Lung (tissue), 12 donors: ENCODE results near the gene COL4A2. TPM values are rescaled to one million over a fixed set of nuclear protein-coding genes. Genes with fewer than 3 reads are reported as not detected.

Experiments
- ATAC-seq: fragments of 200-7000 bp; cut with Tn5 transposase; one replicate; pipeline ENCODE4 v1.9.1; 2020; ENCODE audit warnings: moderate number of reproducible peaks; ENCODE audit not compliant: insufficient read depth, low FRiP score
- DNase-seq, 3 donors: peaks; one replicate each; pipeline ENCODE4 v3.0.0-alpha.2; 2013 to 2017
- H3K27ac ChIP-seq, 2 donors: one replicate each; pipeline ENCODE4 v1.5.1; 2013; ENCODE audit warnings: mild to moderate bottlenecking in 2 of 2, moderate library complexity in 2 of 2, control low read depth in 1 of 2, inconsistent platforms in 1 of 2, low read depth in 1 of 2, low read length in 1 of 2
- H3K27me3 ChIP-seq, 3 donors: one replicate each; pipeline ENCODE4 v1.5.1; 2013; ENCODE audit warnings: low read length in 2 of 3; ENCODE audit not compliant: control insufficient read depth in 3 of 3, insufficient read depth in 3 of 3
- H3K36me3 ChIP-seq, 4 donors: one replicate each; pipeline ENCODE4 v1.5.1; 2013; ENCODE audit warnings: low read length in 4 of 4, mild to moderate bottlenecking in 1 of 4, moderate library complexity in 1 of 4; ENCODE audit not compliant: control insufficient read depth in 4 of 4, insufficient read depth in 4 of 4
- H3K4me1 ChIP-seq, 5 donors: one replicate each; pipeline ENCODE4 v1.5.1; 2013; ENCODE audit warnings: low read length in 5 of 5, mild to moderate bottlenecking in 2 of 5, moderate library complexity in 1 of 5; ENCODE audit not compliant: control insufficient read depth in 5 of 5, insufficient read depth in 5 of 5
- H3K4me3 ChIP-seq: one replicate; pipeline ENCODE4 v1.5.1; 2013; ENCODE audit warnings: mild to moderate bottlenecking, control low read depth, moderate library complexity
- H3K9ac ChIP-seq, 2 donors: one replicate each; pipeline ENCODE4 v1.5.1; 2013; ENCODE audit warnings: low read length in 2 of 2, control low read depth in 1 of 2; ENCODE audit not compliant: insufficient read depth in 1 of 2
- H3K9me3 ChIP-seq, 4 donors: one replicate each; pipeline ENCODE4 v1.5.1; 2013; ENCODE audit warnings: low read length in 3 of 4, mild to moderate bottlenecking in 1 of 4, moderate library complexity in 1 of 4; ENCODE audit not compliant: control insufficient read depth in 4 of 4, insufficient read depth in 3 of 4
- CTCF ChIP-seq: IDR thresholded peaks from 2 replicates; pipeline ENCODE4 v1.5.1; 2012; ENCODE audit warnings: mild to moderate bottlenecking; ENCODE audit errors: control extremely low read depth, extremely low read depth
- WGBS, 2 donors: extraction: QIAGEN DNeasy Blood & Tissue Kit; methylation state at CpG; one replicate each; pipeline ENCODE4 v1.1.7; 2013; 5-methylcytosine and 5-hydroxymethylcytosine counted together
- polyA plus RNA-seq, 2 donors: library from polyadenylated mRNA; stranded (reverse); fragments of 200-250 nt; gene quantifications; one replicate each; pipeline ENCODE4 v1.2.1, GENCODE V29; 2013
- total RNA-seq, 2 donors: library from RNA; depleted of rRNA in 1 of 2; stranded (reverse); fragments of >200 nt in 1 of 2; gene quantifications; one replicate each; pipeline ENCODE4 v1.2.1, GENCODE V29; 2014 to 2021
- donor health status: control.
- donor health status: control.
- donor health status: Bipolar disorder and iron deficiency.
- donor health status: healthy.
- donor health status: DM: yes; HTN: yes; CAD: no.

Gene COL4A2
- total and polyA plus RNA-seq, 4 donors = 169 to 627 (median 339) TPM

GRCh38 chr13:110455941-110456340 lies 148.9 kb downstream of the COL4A2 start:
- peak; percentile 56 for TF ChIP-seq CTCF
- no peak overlapping the region for H3K27ac ChIP-seq
- peak; percentile 90 for ATAC-seq
- peaks cover 0 to 25% (median 8%) of the 10 kb centered on the region in 4 donors for H3K36me3 ChIP-seq
- no peak overlapping the region for H3K4me3 ChIP-seq
- WGBS, 2 donors = 6 to 19% methylated on average over 10 of the region's 10 CpGs
- H3K9ac ChIP-seq = no peak overlapping the region
- no peaks in the 10 kb centered on the region for H3K27me3 ChIP-seq
- peak; percentile 60 to 78 (median 67) for DNase-seq
- no peaks in the 10 kb centered on the region for H3K9me3 ChIP-seq
- H3K4me1 ChIP-seq = no peaks in the 10 kb centered on the region

- no peak for TF ChIP-seq CTCF
- H3K27me3 ChIP-seq = no peaks in the 10 kb centered on the region
- DNase-seq (no peak), ATAC-seq (no peak)
- 93% methylated on average over 18 of the region's 18 CpGs for WGBS, 2 donors
- no peak overlapping the region for H3K9ac ChIP-seq
- no peak overlapping the region for H3K4me3 ChIP-seq
- H3K9me3 ChIP-seq = no peaks in the 10 kb centered on the region
- H3K27ac ChIP-seq = no peak overlapping the region
- H3K36me3 ChIP-seq = peaks cover 0 to 27% (median 11%) of the 10 kb centered on the region in 4 donors
- H3K4me1 ChIP-seq = no peaks in the 10 kb centered on the region
Measured at GRCh38 chr13:110456550-110456949, 149.5 kb downstream of the COL4A2 start.

GRCh38 chr13:110457361-110457760 lies 150.3 kb downstream of the COL4A2 start:
- peaks cover 6 to 30% (median 16%) of the 10 kb centered on the region in 4 donors for H3K36me3 ChIP-seq
- 89 to 92% methylated on average over 10 of the region's 10 CpGs for WGBS, 2 donors
- TF ChIP-seq CTCF = no peak
- ATAC-seq = no peak
- H3K4me3 ChIP-seq = no peak overlapping the region
- H3K9me3 ChIP-seq = no peaks in the 10 kb centered on the region
- no peaks in the 10 kb centered on the region for H3K27me3 ChIP-seq
- H3K27ac ChIP-seq = no peak overlapping the region
- H3K9ac ChIP-seq = no peak overlapping the region
- H3K4me1 ChIP-seq = no peaks in the 10 kb centered on the region
- DNase-seq = no peak

GRCh38 chr13:110458017-110458416 lies 150.9 kb downstream of the COL4A2 start:
- no peaks in the 10 kb centered on the region for H3K9me3 ChIP-seq
- peaks cover 10 to 33% (median 16%) of the 10 kb centered on the region in 4 donors for H3K36me3 ChIP-seq
- ATAC-seq = no peak
- no peak overlapping the region for H3K27ac ChIP-seq
- DNase-seq = no peak
- WGBS, 2 donors = 68 to 76% methylated on average over 8 of the region's 8 CpGs
- TF ChIP-seq CTCF = no peak
- H3K9ac ChIP-seq = no peak overlapping the region
- no peaks in the 10 kb centered on the region for H3K4me1 ChIP-seq
- no peak overlapping the region for H3K4me3 ChIP-seq
- H3K27me3 ChIP-seq = no peaks in the 10 kb centered on the region
